Suprapubic skin (tissue), 4 donors: ENCODE data around the gene GASK1B. TPM values are rescaled to one million over a fixed set of nuclear protein-coding genes. Genes with fewer than 3 reads are reported as not detected.

Experiments used
- DNase-seq, 2 donors: peaks; one replicate each; pipeline ENCODE4 v3.0.0-alpha.2; 2019; ENCODE audit warnings: low spot score in 2 of 2
- H3K27ac ChIP-seq: fragments of 200-600 bp; sonication (generic); one replicate; pipeline ENCODE4 v1.5.1; 2019
- H3K27me3 ChIP-seq: fragments of 200-600 bp; sonication (generic); one replicate; pipeline ENCODE4 v1.5.1; 2019
- H3K36me3 ChIP-seq: fragments of 200-600 bp; sonication (generic); one replicate; pipeline ENCODE4 v1.5.1; 2019
- H3K4me1 ChIP-seq: fragments of 200-600 bp; sonication (generic); one replicate; pipeline ENCODE4 v1.5.1; 2019
- H3K4me3 ChIP-seq: fragments of 200-600 bp; sonication (generic); one replicate; pipeline ENCODE4 v1.5.1; 2019; ENCODE audit warnings: mild to moderate bottlenecking
- H3K9me3 ChIP-seq: fragments of 200-600 bp; sonication (generic); one replicate; pipeline ENCODE4 v1.5.1; 2019
- CTCF ChIP-seq, 2 donors: fragments of 200-600 bp in 1 of 2; fragments of 450-650 bp in 1 of 2; sonication (generic) in 1 of 2; IDR thresholded peaks; one replicate each; pipeline ENCODE4 v1.5.1; 2016 to 2019; ENCODE audit warnings: antibody characterized with exemption in 2 of 2, mild to moderate bottlenecking in 1 of 2, moderate library complexity in 1 of 2
- EP300 ChIP-seq: sonication (generic); formaldehyde crosslinking; IDR thresholded peaks from one replicate; pipeline ENCODE4 v1.6.1; 2017; ENCODE audit warnings: antibody characterized with exemption
- POLR2A ChIP-seq, 2 donors: fragments of 450-650 bp; IDR thresholded peaks; one replicate each; pipeline ENCODE4 v1.6.1; 2017; ENCODE audit warnings: antibody characterized with exemption in 2 of 2, mild to moderate bottlenecking in 2 of 2, moderate library complexity in 2 of 2
- POLR2AphosphoS5 ChIP-seq, 3 donors: sonication (generic); formaldehyde crosslinking; IDR thresholded peaks; one replicate each; pipeline ENCODE4 v1.6.1; 2017; ENCODE audit warnings: antibody characterized with exemption in 3 of 3
- WGBS: methylation state at CpG from one replicate; pipeline ENCODE4 v1.1.5; 2018; 5-methylcytosine and 5-hydroxymethylcytosine counted together
- total RNA-seq, 4 donors: library from RNA; depleted of rRNA; stranded (reverse); fragments of >200 nt; gene quantifications; one replicate each; pipeline ENCODE4 v1.1.0, GENCODE V29; 2016

GASK1B gene
- total RNA-seq, 4 donors from 2014 or later: 4.6 to 12.6 (median 7.6) TPM

- TF ChIP-seq POLR2A (IDR thresholded peaks at IDR 0.05) (no peak), EP300 (no peak), CTCF (IDR thresholded peaks at IDR 0.05) (no peak), POLR2AphosphoS5 (IDR thresholded peaks at IDR 0.05) (no peak)
- H3K36me3 ChIP-seq: no peaks in the 10 kb centered on the region
- no peak for DNase-seq
- no peak overlapping the region for H3K27ac ChIP-seq
- H3K9me3 ChIP-seq: no peaks in the 10 kb centered on the region
- 84% methylated on average over 1 of the region's 1 CpG for WGBS
- H3K4me1 ChIP-seq: no peaks in the 10 kb centered on the region
- no peaks in the 10 kb centered on the region for H3K27me3 ChIP-seq
- H3K4me3 ChIP-seq: no peak overlapping the region
Observed at GRCh38 chr4:158146736-158147135, 26.1 kb downstream of the GASK1B start.

GRCh38 chr4:158139086-158139485, 33.7 kb downstream of the GASK1B start:
- Histone ChIP-seq H3K36me3 (no peaks in the 10 kb centered on the region), H3K4me1 (no peaks in the 10 kb centered on the region), H3K9me3 (no peaks in the 10 kb centered on the region), H3K4me3 (no peak overlapping the region), H3K27me3 (no peaks in the 10 kb centered on the region), H3K27ac (no peak overlapping the region)
- DNase-seq: no peak
- TF ChIP-seq EP300 (no peak), CTCF (IDR thresholded peaks at IDR 0.05) (no peak), POLR2AphosphoS5 (IDR thresholded peaks at IDR 0.05) (no peak), POLR2A (IDR thresholded peaks at IDR 0.05) (no peak)
- WGBS: 76% methylated on average over 5 of the region's 5 CpGs

- TF ChIP-seq POLR2AphosphoS5 (IDR thresholded peaks at IDR 0.05) (no peak), EP300 (no peak), POLR2A (IDR thresholded peaks at IDR 0.05) (no peak), CTCF (IDR thresholded peaks at IDR 0.05) (no peak)
- Histone ChIP-seq H3K27ac (no peak overlapping the region), H3K4me3 (no peak overlapping the region), H3K4me1 (peaks cover 25% of the 10 kb centered on the region), H3K9me3 (no peaks in the 10 kb centered on the region), H3K36me3 (no peaks in the 10 kb centered on the region), H3K27me3 (no peaks in the 10 kb centered on the region)
- DNase-seq: no peak
- 49% methylated on average over 2 of the region's 2 CpGs for WGBS
Observed at GRCh38 chr4:158134222-158134621, 38.6 kb downstream of the GASK1B start.

GRCh38 chr4:158133551-158133950, 39.3 kb downstream of the GASK1B start:
- no peaks in the 10 kb centered on the region for H3K9me3 ChIP-seq
- H3K36me3 ChIP-seq: no peaks in the 10 kb centered on the region
- WGBS: 62% methylated on average over 4 of the region's 4 CpGs
- TF ChIP-seq EP300: no peak
- TF ChIP-seq POLR2A (IDR thresholded peaks at IDR 0.05): no peak
- TF ChIP-seq POLR2AphosphoS5 (IDR thresholded peaks at IDR 0.05): no peak
- peaks cover 25% of the 10 kb centered on the region for H3K4me1 ChIP-seq
- H3K27me3 ChIP-seq: no peaks in the 10 kb centered on the region
- H3K4me3 ChIP-seq: no peak overlapping the region
- DNase-seq: no peak
- H3K27ac ChIP-seq: no peak overlapping the region

- no peaks in the 10 kb centered on the region for H3K27me3 ChIP-seq
- H3K4me3 ChIP-seq: no peak overlapping the region
- H3K4me1 ChIP-seq: peaks cover 25% of the 10 kb centered on the region
- TF ChIP-seq POLR2AphosphoS5 (IDR thresholded peaks at IDR 0.05): no peak
- TF ChIP-seq POLR2A (IDR thresholded peaks at IDR 0.05): no peak
- TF ChIP-seq EP300: no peak
- TF ChIP-seq CTCF (IDR thresholded peaks at IDR 0.05): no peak
- H3K9me3 ChIP-seq: no peaks in the 10 kb centered on the region
- H3K27ac ChIP-seq: peak overlapping the region; percentile 59
- WGBS: 33% methylated on average over 1 of the region's 1 CpG
- DNase-seq: no peak
- H3K36me3 ChIP-seq: no peaks in the 10 kb centered on the region
Observed at GRCh38 chr4:158131027-158131426, 41.8 kb downstream of the GASK1B start.

GRCh38 chr4:158130204-158130603, 42.6 kb downstream of the GASK1B start:
- peaks cover 25% of the 10 kb centered on the region for H3K4me1 ChIP-seq
- no peak for TF ChIP-seq POLR2AphosphoS5 (IDR thresholded peaks at IDR 0.05)
- TF ChIP-seq CTCF (IDR thresholded peaks at IDR 0.05): no peak
- no peak for TF ChIP-seq POLR2A (IDR thresholded peaks at IDR 0.05)
- TF ChIP-seq EP300: no peak
- H3K27me3 ChIP-seq: no peaks in the 10 kb centered on the region
- no peaks in the 10 kb centered on the region for H3K9me3 ChIP-seq
- 89% methylated on average over 2 of the region's 2 CpGs for WGBS
- H3K36me3 ChIP-seq: no peaks in the 10 kb centered on the region
- H3K4me3 ChIP-seq: no peak overlapping the region
- no peak for DNase-seq
- H3K27ac ChIP-seq: no peak overlapping the region
